ENCODE measurements around the gene STUM. TPM values are rescaled to one million over a fixed set of nuclear protein-coding genes. Genes with fewer than 3 reads are reported as not detected.

Gene STUM
- total RNA-seq, 1 donor from 2014 or later: 0.83 TPM

DNA sequence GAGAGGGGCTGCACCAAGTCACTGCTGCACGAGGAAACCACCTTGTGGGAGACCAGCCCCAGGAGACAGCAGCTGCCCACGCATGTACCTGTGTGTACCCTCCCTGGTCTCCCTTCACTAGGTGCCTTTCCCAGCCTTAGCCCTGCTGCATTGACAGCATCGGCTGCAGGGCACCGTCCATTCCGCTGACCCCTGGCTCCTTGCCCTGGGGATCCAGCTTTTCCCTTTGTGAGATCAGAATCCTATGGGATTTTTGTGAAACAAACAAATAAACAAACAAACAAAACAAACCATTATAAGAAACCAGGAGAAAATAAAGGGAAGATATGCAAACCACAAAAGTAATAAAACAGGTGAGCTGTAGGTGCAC lies 2.1 kb downstream of the STUM start:
- TF ChIP-seq CTCF (IDR thresholded peaks at IDR 0.05): no peak
- Histone ChIP-seq H3K4me1 (peaks cover 25% of the 10 kb centered on the region), H3K9me3 (no peaks in the 10 kb centered on the region), H3K27ac (no peak overlapping the region), H3K36me3 (no peaks in the 10 kb centered on the region), H3K4me3 (no peak overlapping the region), H3K27me3 (ENCODE audit: low read depth) (peaks cover 20% of the 10 kb centered on the region)
- DNase-seq (no peak), ATAC-seq (no peak)
- intact Hi-C loops (cut with DNase I): no loop called here

GRCh38 chr1:226551299-226551698 lies 2.7 kb downstream of the STUM start:
- no peak for DNase-seq
- no peak for TF ChIP-seq CTCF (IDR thresholded peaks at IDR 0.05)
- no peaks in the 10 kb centered on the region for H3K36me3 ChIP-seq
- peaks cover 23% of the 10 kb centered on the region for H3K4me1 ChIP-seq
- H3K27ac ChIP-seq: no peak overlapping the region
- H3K27me3 ChIP-seq (ENCODE audit: low read depth): peaks cover 20% of the 10 kb centered on the region
- intact Hi-C loops (cut with DNase I): no loop called here
- H3K9me3 ChIP-seq: no peaks in the 10 kb centered on the region
- ATAC-seq: no peak
- no peak overlapping the region for H3K4me3 ChIP-seq

- no peaks in the 10 kb centered on the region for H3K36me3 ChIP-seq
- DNase-seq (no peak), ATAC-seq (no peak)
- intact Hi-C loops (cut with DNase I): no loop called here
- peaks cover 23% of the 10 kb centered on the region for H3K4me1 ChIP-seq
- no peak overlapping the region for H3K4me3 ChIP-seq
- TF ChIP-seq CTCF (IDR thresholded peaks at IDR 0.05): no peak
- H3K9me3 ChIP-seq: no peaks in the 10 kb centered on the region
- H3K27ac ChIP-seq: no peak overlapping the region
- H3K27me3 ChIP-seq (ENCODE audit: low read depth): peaks cover 20% of the 10 kb centered on the region
Measured at GRCh38 chr1:226552061-226552460, 3.5 kb downstream of the STUM start.

DNA sequence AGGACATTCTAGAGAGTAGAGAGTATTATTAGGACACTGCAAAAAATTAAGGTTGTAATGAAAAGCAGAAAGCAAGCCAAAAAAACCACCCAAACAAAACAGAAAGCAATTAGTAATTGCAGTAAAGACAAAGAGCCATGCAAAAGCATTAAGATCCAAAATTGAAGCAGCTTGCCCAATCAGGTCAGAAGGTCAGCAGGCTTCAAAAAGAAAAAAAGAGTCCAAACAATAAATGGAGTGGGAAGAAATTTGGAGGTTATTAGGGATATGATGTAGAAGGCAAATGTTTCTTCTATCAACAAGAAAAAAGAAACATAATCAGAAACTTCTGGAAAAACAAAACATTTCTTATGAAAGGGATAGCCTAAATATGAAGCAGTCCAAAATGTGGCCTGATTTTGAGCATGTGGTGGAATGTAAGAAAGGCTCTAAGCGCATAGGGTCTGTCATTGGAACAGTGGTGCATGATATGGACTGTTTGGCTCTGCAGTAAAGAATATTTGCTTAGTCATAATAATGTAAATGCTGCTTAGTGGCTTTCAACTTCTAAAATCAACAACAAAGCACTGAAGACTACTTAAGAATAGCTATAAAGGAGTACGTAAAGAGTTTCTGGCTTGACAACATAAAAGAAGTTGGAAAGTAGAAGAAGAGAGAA lies 4.8 kb downstream of the STUM start:
- peaks cover 20% of the 10 kb centered on the region for H3K27me3 ChIP-seq (ENCODE audit: low read depth)
- TF ChIP-seq CTCF (IDR thresholded peaks at IDR 0.05): no peak
- H3K36me3 ChIP-seq: no peaks in the 10 kb centered on the region
- intact Hi-C loops (cut with DNase I): no loop called here
- H3K4me1 ChIP-seq: peaks cover 16% of the 10 kb centered on the region
- no peak overlapping the region for H3K27ac ChIP-seq
- no peaks in the 10 kb centered on the region for H3K9me3 ChIP-seq
- no peak overlapping the region for H3K4me3 ChIP-seq
- ATAC-seq (no peak), DNase-seq (no peak)

- Histone ChIP-seq H3K9me3 (no peaks in the 10 kb centered on the region), H3K4me1 (peaks cover 13% of the 10 kb centered on the region), H3K27ac (no peak overlapping the region), H3K27me3 (ENCODE audit: low read depth) (peaks cover 19% of the 10 kb centered on the region), H3K4me3 (no peak overlapping the region), H3K36me3 (no peaks in the 10 kb centered on the region)
- ATAC-seq (no peak), DNase-seq (no peak)
- TF ChIP-seq CTCF (IDR thresholded peaks at IDR 0.05): no peak
- intact Hi-C loops (cut with DNase I): no loop called here
Measured at GRCh38 chr1:226553924-226554282, 5.3 kb downstream of the STUM start.
